NCI-H226 (cell line): Measurements from ENCODE around the gene IER5.

Experiments used
- DNase-seq: peaks from one replicate; pipeline ENCODE4 v3.0.0-alpha.2; 2015

IER5 gene

GRCh38 chr1:181077576-181078242 is 10.8 kb upstream of the IER5 start:
- DNase-seq, result peak; percentile 58

- no peak for DNase-seq
These were observed 9.1 kb upstream of the IER5 start for GRCh38 chr1:181079382-181079781.

GRCh38 chr1:181079920-181080319 is 8.6 kb upstream of the IER5 start:
- no peak for DNase-seq

DNA sequence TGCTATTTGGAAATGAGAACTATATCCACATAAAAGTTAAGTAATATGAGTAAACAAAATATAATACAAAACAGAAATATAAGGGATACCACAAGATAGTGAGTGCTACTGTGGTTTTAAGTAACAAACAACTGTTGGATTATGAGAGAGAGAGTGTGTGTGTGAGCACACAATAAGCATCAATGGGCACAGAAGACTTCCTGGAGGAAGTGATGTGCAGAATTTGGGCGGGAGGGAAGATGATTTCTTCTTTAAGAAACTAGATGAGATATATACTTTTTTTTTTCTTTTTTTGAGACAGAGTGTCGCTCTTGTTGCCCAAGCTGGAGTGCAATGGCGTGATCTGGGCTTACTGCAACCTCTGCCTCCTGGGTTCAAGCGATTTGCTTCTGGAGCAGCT is 7.9 kb upstream of the IER5 start:
- DNase-seq, result no peak

DNA sequence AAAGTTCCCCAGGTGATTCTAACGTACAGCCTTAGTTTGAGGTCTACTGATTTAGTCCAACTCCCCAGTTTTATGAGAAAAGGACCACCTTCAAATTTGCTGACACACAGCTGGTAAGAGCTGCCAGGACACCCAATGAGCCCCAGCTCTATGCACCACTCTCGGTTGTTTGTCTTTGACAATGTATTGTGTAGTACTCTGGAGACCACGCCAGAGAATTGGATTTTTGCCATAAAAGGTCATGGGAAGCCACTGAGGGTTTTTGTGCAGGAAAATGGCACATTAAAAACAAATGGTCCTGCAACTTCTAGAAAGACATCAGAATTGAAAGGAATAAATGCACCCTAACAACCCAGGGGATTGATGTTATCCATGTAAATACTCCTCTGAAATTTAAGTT is 7.1 kb upstream of the IER5 start:
- no peak for DNase-seq

DNA sequence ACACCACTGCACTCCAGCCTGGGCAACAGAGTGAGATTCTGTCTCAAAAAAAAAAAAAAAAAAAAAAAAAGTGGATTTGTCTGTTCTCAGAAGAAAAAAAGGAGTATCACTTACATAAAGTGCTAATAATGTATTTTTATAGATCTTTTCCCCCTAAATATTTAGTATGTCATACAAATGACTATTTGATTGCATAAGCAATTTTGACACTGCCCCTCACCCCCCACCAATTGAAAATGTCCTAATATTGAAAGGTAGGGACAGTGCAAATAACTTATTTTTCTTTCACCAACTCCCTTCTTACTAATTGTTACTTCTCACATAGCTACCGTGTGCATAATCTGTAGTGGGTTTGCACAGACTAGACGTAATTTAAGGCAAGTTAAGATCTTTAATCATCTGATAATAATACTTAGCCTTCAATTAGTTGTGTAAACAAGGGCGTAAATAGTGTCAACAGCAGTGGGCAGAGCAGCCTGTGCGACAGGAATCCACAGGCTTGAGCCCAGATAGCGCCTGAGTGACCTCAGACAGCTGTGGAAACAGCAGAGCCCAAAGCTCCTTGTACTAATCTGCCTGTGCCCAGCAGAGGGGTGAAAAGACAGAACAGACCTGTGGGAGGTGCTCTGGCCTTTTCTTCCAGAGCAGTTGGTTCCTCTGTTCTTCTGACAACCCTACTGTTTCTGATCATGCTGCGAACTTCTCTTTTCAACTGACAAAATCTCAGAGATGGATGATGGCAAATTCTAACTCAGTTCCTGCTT is 4.5 kb upstream of the IER5 start:
- DNase-seq, result peak; percentile 55

- DNase-seq, result no peak
These were observed 3.9 kb upstream of the IER5 start for GRCh38 chr1:181084606-181084969.

GRCh38 chr1:181086091-181086490 is 2.4 kb upstream of the IER5 start:
- no peak for DNase-seq

GRCh38 chr1:181086926-181087325 is 1.6 kb upstream of the IER5 start:
- DNase-seq, result peak; percentile 85

DNA sequence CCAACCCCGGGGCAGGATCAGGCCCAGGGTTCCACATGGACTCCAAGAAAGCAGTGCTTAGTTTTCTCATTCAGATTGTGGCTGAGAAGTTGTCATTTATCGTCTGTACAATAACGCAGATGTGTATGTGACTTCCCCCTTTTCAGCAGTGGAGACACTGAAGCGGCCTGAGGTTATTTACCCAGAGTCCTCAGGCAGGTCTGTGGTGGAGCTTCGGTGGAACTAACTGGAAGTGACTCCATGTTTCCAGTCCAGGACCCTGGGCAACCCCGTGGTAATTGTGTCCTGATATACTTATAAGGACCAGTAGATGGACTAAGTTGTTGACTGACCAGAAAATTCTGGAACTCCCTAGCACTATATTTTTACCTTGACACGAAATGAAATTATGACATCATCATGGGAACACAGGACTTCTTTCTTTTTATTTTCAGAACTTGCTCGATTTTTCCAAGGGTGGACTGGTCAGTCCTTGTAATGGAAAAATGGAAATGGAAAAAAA is 1.0 kb upstream of the IER5 start:
- DNase-seq, result peak; percentile 40

GRCh38 chr1:181089017-181089675 is 646 bp downstream of the IER5 start:
- no peak for DNase-seq

DNA sequence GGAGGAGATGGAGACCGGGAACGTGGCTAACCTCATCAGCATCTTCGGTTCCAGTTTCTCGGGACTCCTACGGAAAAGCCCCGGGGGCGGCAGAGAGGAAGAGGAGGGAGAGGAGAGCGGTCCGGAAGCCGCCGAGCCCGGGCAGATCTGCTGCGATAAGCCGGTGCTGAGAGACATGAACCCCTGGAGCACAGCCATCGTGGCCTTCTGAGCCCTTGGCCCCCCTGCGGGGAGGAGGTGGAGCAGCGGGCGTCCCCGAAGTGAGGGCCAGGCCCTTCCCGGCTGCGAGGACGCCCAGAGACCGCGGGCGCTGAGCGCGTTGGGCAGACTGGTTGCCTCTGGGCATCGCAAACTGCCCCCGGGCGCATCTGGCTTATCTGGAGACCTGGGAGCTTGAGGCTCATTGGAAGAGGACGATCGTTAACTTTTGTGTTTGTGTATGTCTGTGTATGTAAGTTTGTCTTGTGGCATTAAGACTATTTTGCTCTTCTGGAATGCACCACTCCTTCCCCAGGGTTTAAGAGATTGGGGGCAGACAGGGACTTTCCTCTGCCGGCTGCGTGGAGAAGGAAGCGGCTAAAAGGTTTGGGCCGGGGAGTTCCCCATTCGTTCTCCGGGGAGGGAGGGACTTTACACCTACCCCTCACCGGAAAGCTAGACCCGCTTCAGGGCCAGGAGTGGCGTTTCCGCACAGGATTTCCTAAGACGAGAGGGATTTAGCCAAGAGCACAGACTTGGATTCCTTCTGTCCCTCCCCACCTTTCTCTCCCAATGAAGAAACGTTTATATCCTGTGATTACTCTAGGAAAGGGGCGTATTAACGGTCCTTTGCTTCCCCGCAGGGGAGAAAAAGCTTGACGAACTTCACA is 1.4 kb downstream of the IER5 start:
- peak; percentile 78 for DNase-seq

DNA sequence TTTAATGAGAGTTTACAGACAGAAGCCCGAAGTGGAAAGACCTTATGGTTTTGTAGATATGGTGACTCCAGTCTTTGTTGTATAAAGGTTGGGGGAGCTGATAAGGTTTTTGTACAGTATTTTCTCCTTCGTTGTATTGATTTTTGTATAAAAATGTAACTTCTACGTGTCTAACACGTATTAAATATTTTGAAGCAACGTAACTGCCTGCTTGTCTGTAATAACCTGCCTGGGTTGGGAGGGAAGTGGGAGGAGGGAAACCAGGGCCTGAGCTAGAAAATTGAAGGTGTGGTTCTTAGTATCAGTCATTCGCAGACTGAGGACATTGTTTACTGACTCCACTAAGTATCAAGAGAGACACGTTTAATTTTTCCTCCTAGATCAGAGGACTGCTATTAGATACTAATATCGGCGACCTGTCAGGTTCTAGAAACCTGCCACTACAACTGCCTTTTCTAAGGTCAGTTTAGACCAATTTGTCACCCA is 2.2 kb downstream of the IER5 start:
- no peak for DNase-seq

DNA sequence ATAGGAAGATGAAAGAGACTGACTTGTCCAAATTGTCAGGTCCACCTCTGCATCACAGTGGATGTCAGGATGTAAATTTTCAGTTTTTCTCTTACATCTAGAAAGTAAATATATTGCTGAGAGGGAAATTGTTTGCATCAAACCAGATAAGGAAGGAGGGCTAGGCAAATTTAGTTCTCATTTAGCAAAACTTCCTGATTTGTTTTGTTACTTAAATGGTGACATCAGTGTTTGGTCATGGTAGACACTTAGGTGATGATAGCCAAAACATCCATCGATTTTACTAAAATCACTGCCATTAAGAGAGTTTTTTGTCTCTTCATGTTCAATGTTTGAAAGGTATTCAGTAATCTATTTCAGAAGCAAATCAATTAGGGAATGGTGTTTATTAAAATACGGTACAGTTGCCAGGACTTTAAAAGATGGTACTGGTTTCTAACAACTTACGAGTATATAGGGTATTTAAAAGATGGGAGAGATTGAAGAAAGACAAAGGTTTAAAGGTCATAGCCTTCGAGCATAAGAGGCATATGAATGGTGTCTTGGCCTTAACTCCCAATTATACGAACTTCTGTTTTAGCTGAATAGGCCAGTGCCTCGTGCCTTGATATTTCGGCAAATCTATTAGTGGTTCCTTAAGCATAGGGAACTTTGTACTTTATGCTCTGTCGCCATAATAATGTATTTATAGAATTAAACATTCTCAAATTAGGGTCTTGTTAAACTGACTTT is 3.0 kb downstream of the IER5 start:
- DNase-seq, result no peak

GRCh38 chr1:181092056-181092455 is 3.6 kb downstream of the IER5 start:
- DNase-seq, result no peak

DNA sequence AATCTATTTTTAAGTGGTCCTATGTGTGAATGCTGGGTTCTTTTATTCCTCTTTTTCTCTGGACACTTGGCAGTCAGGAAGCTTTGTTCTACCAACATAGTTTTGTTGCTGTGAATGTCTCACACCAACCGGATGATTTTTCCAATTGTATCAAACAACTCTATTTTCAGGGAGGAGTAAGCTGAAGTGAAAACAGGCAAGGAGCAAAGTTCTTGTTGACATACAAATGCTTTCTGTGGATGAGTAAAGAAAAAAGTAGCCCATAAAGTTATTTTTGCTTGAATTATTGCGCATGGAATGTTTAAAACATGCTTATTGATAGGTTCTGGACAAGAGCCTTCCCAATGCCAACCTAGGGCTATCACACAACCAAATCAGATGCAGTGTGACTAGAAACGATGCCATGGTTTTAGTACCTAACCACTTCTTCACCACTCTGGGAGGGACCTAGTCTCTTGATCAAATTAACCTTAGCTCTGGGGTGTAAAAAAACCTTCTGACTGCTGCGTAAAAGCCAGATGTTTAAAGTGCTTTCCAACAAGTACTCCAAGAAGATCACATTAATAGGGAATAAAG is 4.5 kb downstream of the IER5 start:
- no peak for DNase-seq

DNA sequence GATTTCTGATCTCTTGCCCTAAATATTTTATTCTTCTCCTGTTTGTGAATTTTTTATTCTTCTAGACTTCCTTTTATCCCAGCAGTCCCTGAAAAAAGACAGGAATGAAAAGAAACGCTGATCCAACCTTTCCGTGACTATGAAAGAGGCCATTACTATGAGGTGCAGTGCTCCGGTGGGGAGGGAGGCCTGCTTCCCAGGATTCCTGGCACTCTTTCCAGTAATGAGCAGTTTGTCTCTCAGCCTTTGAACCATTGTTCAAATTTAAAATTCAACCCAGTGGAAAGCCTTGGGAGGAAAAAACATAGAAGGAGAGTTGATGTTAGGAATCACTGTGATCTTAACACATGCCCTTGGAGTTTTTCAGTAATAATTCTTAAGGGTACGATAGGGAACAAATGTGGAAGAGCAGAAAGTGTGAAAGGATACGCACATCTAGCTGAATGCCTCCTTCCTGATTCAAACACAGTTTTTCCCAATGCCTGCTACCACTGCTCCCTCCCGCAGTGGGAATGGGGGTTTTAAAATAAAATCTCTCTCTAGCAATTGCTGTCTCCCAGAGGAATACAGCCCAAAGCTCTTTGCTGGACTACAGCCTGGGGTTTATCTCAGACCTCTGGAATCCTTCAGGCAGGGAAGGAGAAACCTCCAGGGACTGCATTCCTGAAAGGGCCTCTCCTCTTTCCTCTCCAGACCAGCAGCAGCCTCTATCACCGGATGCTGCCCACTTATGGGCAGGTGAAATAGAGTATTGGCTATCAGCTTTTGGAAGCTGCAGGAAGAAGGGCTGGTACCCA is 6.1 kb downstream of the IER5 start:
- peak; percentile 93 for DNase-seq

GRCh38 chr1:181095260-181095659 is 6.8 kb downstream of the IER5 start:
- DNase-seq, result no peak

GRCh38 chr1:181095763-181096184 is 7.3 kb downstream of the IER5 start:
- no peak for DNase-seq

DNA sequence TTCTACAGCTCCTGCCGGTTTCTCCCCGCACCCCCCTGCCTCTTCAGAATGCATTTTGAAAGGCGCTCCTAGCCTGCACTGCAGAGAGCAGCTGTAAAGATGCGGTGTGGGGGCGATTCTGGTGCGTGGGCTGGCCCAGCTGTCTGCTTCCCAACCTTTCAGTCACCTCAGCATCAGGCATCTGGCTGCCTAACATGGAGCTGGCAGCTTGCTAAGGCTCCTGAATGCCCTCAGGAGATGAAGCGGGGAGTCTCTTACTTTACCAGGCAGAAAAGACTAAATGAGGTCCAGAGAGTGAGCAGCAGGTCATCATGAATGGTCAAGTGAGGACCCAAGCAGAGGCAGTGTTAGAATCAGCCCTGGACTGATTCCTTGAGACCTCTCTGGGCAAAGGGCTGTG is 8.7 kb downstream of the IER5 start:
- DNase-seq, result no peak
